Fibroblast of mammary gland (primary cell): ENCODE data around the gene SRMS.

Source experiments
- DNase-seq: peaks from one replicate; pipeline ENCODE4 v3.0.0-alpha.2; 2010; ENCODE audit warnings: low read depth
- H3K4me3 ChIP-seq: 2 replicates; pipeline ENCODE4 v1.5.1; 2011; ENCODE audit warnings: low read depth, mild to moderate bottlenecking, low read length, moderate library complexity; ENCODE audit not compliant: control insufficient read depth
- TF ChIP-seq, protein P1 (sequence below): conservative IDR thresholded peaks from 2 replicates; pipeline ENCODE4 v1.5.1; 2011; ENCODE audit warnings: low read depth, low read length, inconsistent platforms; ENCODE audit not compliant: control insufficient read depth, insufficient read depth

SRMS gene

DNA sequence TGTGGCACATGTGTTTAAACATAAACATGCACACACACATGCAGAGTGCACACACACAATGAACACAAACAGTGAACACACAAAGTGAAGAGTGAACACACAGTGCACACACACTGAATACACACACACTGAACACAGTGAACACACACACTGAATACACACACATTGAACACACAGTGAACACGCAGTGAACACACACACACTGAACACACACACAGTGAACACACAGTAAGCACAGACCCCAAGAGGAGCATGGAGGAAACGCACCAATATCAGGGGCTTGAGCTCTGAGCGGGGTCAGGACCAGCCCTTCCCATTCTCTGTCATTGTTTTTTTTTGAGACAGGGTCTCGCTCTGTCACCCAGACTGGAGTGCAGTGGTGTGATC is 43.6 kb upstream of the SRMS start:
- TF ChIP-seq, protein P1, sequence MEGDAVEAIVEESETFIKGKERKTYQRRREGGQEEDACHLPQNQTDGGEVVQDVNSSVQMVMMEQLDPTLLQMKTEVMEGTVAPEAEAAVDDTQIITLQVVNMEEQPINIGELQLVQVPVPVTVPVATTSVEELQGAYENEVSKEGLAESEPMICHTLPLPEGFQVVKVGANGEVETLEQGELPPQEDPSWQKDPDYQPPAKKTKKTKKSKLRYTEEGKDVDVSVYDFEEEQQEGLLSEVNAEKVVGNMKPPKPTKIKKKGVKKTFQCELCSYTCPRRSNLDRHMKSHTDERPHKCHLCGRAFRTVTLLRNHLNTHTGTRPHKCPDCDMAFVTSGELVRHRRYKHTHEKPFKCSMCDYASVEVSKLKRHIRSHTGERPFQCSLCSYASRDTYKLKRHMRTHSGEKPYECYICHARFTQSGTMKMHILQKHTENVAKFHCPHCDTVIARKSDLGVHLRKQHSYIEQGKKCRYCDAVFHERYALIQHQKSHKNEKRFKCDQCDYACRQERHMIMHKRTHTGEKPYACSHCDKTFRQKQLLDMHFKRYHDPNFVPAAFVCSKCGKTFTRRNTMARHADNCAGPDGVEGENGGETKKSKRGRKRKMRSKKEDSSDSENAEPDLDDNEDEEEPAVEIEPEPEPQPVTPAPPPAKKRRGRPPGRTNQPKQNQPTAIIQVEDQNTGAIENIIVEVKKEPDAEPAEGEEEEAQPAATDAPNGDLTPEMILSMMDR, result no peak
- no peak overlapping the region for H3K4me3 ChIP-seq
- no peak for DNase-seq

DNA sequence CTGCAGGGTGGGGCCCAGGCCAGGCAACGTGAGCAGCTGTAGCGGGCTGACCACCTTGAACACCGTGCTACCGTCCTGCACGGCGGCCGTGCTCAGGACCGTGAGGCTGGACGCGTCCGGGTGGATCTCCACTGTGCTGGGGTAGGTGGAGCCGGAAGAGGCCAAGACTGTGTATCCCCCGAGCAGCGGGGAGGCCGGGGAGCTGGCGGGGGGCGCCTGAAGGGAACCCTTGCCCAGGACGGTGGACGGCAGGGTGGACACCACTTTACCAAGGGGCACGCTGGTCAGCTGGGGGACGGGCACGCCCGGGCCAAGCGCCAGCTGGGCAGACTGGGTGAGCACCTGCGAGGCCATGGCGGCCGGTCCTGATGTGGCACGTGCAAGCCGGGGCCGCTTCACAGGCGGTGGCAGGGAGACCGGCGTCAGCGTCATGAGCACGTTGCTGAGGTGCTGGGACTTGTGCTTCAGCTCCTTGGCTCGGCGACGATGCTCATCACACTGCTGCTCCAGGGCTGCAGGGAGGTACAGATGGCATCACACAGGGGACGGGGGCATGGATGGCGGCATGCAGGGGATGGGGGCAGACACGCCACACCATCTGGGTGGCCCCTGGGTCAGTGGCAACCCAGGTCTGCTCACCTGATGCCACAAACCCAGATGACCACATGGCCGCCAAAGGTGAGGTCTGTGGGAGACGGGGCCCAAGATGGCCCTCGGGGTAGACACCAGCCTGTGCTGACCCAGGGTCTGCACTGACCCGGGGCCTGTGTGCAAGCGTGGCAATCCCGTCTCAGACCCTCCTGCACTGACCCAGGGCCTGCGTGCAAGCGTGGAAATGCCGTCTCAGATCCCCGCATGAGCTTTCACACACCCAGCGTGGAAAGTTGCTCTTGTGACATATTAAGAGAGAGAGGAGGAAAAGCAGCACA is 42.9 kb upstream of the SRMS start:
- H3K4me3 ChIP-seq, result no peak overlapping the region
- TF ChIP-seq, protein P1, result no peak
- no peak for DNase-seq

DNA sequence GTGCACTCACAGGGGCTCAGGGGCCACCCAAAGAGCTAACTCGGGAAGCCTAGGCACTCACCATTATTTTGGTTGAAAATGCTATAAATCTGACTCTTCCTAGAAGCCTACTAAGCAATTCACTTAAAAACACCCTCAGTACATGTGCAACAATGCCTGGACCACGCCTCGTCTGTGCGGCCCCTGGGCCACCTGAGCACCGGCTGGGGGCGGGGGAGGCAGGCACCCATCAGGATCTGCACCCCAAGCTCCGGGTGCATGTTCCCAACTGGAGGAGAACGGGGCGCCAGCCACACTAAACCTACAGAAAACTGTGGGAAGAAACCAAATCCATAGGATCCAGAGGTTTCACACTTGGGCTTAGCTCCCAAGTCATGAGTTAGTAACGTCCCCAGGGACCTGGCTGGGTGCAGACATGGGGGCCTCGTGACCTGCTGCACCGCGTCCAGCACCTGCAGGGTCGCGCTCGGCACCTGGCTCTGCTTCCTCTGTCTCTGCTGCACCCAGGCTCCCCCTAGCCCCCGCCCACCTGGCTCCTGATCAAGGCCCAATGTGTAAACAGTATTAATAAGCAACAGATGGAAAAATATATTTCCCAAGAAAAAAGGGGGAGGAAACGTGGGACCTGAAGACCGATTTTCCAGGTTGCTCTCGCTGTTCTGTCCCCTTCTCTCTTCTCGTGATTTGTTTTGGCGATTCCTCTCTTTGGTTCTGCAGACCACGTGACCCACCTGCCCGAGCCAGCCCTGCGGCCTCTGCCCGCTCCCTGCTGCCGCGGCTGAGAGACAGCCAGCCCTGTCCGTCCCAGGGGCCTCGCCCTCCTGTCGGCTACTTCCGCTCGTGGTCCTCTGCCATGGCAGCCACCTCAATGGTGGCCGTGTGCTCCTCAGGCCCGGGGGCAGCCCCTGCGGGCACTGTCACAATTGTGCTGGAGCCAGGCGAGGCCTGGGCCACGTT is 42.0 kb upstream of the SRMS start:
- no peak overlapping the region for H3K4me3 ChIP-seq
- TF ChIP-seq, protein P1, result no peak
- peak; percentile 13 for DNase-seq

DNA sequence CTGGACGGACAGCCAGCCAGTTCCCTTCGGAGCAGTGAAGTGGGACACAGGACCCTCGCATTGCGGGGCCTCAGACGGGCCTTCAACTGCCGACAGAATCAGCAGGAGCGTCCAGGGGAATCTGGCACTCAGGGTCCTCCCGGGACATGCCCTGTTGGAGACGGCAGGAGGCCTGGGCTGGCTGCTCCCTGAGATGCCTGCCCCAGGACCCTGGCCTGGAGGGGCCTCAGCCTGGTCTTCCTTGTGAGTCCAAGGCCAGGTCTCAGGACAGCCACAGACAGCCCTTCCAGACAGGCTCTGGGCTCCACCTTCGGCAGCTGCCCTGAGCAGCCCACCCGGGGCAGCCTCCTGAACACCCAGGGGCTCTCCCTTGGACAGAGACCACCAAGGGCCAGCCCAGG is 41.1 kb upstream of the SRMS start:
- no peak overlapping the region for H3K4me3 ChIP-seq
- TF ChIP-seq, protein P1, result no peak
- no peak for DNase-seq

DNA sequence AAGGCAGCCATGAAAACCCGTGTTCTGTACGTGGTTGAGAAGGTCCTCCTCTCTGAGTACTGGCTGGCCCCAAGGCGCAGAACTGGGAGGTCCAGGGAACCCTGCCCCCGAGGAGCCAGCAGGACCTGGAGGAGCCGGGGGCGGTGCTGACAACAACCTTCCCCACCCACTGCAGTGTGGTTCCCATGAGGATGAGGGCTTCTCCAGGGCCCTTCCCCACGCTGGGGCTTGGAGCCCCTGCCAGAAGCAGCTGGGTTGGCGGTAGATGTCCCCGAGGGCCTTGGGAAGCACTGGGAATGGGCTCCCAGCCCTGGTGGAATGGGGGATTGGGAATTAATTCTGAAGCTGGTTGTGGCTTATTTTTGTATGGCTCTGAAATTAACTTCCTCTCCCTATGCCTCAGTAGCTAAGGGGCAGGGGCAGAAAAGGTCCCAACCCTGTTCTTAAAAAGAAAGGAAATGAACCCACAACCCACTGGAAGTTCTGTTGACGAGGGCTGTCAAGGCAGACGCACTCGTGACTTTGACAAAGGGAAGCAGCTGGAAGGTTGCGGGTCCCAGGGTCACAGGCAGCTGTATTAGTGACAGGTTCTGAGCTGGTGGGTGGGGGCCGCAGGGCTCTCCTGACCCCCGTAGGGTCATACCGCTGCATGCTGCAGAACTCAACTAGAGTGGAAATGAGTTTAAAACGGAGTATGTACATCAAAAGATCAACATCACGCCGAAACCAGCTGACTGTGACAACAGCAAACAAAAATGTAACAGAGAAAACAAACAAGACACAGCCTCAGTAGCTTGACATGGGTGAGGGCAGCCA is 40.4 kb upstream of the SRMS start:
- TF ChIP-seq, protein P1, result no peak
- H3K4me3 ChIP-seq, result no peak overlapping the region
- no peak for DNase-seq

DNA sequence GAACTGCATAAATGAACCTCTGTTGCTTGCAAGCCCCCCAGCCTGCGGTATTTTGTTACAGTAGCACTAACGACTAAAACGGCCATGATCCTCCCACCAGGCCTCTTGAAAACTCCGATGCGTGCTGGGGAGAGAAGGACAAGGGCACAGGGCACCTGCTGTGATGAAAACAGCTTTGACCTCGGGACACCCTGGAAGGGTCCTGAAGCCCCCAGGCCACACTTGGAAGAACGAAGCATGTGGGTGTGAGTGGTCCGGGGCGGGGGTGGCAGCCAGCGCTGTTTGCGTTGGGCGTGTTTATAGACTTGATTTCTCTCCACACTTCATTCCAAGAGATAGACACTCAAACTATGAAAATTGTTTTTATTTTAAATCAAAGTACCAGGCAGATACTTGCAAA is 39.7 kb upstream of the SRMS start:
- DNase-seq, result no peak
- H3K4me3 ChIP-seq, result no peak overlapping the region
- TF ChIP-seq, protein P1, result no peak
